Measurements from ENCODE around the gene ZNF850.
A peak's percentile ranks its signal among the peaks of the same experiment; 100 is the strongest.

ZNF850 gene

GRCh38 chr19:36688058-36688457 is 84.5 kb downstream of the ZNF850 start:
- DNase-seq (ENCODE audit: low spot score): no peak

- DNase-seq (ENCODE audit: low spot score): peak; percentile 93
These were observed 85.2 kb downstream of the ZNF850 start, which contains the start of gene ZNF567 for GRCh38 chr19:36687214-36688056. Gene ZNF567 (plus strand): TSS chr19:36687612. CDS start chr19:36694868, 7,256 bp downstream.

- DNase-seq (ENCODE audit: low spot score): peak; percentile 12
These were observed 86.0 kb downstream of the ZNF850 start for GRCh38 chr19:36686365-36687213.

- DNase-seq (ENCODE audit: low spot score): no peak
These were observed 86.8 kb downstream of the ZNF850 start for GRCh38 chr19:36685835-36686234.

GRCh38 chr19:36679455-36679854 is 93.2 kb downstream of the ZNF850 start:
- no peak for DNase-seq (ENCODE audit: low spot score)

GRCh38 chr19:36674201-36674600 is 98.4 kb downstream of the ZNF850 start:
- DNase-seq (ENCODE audit: low spot score): no peak

- DNase-seq (ENCODE audit: low spot score): no peak
These were observed 100.2 kb downstream of the ZNF850 start for GRCh38 chr19:36672368-36672767.

GRCh38 chr19:36668646-36669045 is 104.0 kb downstream of the ZNF850 start:
- no peak for DNase-seq (ENCODE audit: low spot score)

GRCh38 chr19:36665832-36666231 is 106.8 kb downstream of the ZNF850 start:
- no peak for DNase-seq (ENCODE audit: low spot score)

Measured in HuH-7.5 (cell line).